ENCODE data around the gene GRK5.

The GRK5 gene

DNA sequence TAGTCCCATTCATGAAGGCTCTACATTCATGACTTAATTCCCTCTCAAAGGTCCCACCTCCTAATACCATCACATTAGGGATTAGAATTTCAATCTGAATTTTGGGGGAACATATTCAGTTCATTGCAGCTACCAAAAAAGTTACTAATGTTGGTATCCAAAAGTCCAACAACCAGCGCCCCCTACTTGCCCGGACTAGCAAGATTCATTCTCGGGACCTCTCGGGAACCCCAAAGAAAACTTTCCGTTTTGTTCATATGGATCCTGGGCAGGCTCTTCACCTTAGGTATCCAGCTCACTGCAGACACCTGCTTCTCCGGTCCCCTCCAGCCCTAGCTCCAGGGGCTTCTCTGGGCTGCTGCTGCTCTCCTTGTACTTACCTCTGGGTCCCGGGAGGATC lies 8.9 kb upstream of the GRK5 start:
- peak; percentile 37 for DNase-seq (ENCODE audit: low spot score)

DNA sequence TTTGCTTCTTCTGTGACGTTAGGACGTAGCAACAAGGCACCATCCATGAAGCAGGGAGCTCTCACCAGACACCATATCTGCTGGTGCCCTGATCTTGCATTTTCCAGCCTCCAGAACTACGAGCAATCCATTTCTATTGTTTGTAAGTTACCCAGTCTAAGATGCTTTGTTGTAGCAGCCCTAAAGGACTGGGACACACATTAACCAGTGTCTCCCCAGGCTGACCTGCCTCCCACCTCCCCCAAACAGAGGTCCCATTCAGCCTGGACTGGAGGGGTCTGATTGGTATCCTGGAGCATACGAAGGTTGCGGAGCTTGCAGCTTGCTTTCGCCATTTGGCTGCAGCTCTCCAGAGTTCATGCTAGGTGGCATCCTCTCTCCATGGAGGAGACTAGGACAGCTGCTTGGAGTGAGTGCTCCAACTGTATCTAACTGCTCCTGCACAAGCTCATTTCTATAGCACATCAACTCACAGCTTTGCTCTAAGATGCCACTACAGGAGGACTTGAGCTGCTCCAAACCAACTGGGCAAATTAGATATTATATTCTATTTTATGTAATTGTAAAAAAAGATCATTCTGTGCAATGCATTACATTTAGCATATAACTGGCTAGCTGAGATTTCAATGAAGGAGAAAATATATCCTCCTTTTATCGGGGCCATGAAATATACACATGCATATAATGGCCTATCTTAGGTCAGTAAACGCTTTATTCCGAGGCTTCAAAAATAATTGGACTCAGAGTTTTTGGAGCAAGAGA lies 8.0 kb upstream of the GRK5 start:
- DNase-seq (ENCODE audit: low spot score): peak; percentile 39

GRCh38 chr10:119201233-119201632 lies 6.1 kb upstream of the GRK5 start:
- no peak for DNase-seq (ENCODE audit: low spot score)

GRCh38 chr10:119203006-119203405 lies 4.4 kb upstream of the GRK5 start:
- DNase-seq (ENCODE audit: low spot score): no peak

GRCh38 chr10:119205894-119206602 lies 1.3 kb upstream of the GRK5 start:
- DNase-seq (ENCODE audit: low spot score): peak; percentile 63

DNA sequence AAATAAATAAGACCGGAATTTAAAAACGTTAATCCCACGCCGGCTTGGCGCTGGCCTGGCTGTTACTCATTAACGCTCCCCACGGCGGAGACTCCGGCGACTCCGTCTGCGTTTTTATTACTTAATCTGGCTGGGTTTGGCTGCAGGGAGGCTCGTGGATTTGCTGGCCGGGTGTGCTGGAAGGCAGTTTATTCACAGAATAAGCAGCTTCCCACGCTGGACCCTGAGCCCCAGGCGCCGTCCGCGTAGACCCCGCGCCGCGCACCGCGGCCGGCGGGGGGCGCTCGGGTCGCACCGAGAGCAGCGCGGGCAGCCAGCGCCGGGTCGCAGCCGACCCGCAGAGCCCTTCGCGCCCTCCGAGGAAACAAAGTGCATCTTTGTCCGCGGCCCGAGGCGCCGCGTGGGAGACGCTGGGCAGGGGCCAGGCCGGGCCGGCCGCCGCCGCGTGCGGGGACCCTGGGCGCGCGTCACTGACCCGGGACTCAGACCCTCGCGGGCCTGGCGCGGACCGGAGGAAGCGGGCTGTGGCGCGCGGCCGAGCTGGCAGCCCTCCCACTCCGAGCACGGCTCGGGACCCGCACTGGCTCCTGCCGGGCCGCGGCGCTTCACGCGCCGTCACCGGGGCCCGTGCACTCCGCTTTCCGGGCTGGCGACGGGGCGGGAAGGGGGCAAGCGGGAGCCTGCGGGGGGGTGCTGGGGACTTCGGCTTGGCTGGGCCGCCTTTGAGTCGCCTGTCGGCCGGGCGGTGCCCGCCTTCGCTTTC lies 587 bp upstream of the GRK5 start:
- DNase-seq (ENCODE audit: low spot score): peak; percentile 86

- peak; percentile 20 for DNase-seq (ENCODE audit: low spot score)
Observed at GRCh38 chr10:119207713-119208552, 562 bp downstream of the GRK5 start.

DNA sequence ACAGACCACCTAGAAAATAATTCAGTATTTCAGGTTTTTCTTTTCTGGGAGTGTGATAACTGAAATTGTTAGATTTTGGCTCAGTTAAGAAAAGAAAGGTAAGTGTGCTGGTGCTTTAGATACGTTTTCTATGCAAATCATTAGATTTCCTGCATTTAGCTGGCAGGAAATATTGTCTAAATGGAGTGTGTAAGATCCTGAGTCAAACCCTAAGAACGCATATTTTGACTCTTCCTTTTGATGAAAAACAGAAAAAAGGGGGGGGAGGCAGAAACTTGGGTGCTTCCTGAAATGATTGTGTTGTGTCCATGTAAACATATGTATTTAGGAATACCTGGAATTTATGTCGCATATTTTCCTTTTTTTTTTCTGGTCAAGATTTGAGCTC lies 1.2 kb downstream of the GRK5 start:
- peak; percentile 15 for DNase-seq (ENCODE audit: low spot score)

- DNase-seq (ENCODE audit: low spot score): peak; percentile 60
Observed at GRCh38 chr10:119209035-119209735, 1.8 kb downstream of the GRK5 start.

DNA sequence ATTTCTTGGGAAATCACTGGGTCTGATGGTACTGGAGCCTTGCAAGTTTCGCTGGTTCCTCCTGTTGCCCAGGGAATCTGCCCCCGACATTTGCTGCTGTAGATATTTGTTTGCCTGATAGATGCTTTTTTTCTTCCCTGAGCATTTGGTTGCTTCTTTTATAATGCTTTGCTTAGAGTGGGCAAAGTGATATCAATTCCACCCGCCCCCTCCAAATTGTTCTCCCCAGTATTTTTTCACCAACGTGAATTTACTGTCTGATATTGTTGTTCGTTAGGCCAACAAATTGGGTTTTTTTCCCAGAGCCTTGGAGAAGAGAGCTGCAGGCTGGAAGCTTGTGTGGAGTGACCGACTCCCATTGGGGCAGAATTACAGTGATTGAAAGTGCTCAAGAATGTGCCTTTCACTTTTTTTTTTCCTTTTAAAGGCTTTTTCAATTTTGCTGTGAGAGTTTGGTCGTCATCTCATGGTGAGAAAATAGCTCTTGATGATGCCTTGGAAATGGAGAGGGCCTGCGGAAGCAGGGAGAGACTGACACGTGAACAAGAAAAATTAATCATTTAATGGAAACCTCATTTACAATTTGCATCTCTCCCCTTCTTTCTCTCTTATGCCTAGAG lies 2.5 kb downstream of the GRK5 start:
- no peak for DNase-seq (ENCODE audit: low spot score)

DNA sequence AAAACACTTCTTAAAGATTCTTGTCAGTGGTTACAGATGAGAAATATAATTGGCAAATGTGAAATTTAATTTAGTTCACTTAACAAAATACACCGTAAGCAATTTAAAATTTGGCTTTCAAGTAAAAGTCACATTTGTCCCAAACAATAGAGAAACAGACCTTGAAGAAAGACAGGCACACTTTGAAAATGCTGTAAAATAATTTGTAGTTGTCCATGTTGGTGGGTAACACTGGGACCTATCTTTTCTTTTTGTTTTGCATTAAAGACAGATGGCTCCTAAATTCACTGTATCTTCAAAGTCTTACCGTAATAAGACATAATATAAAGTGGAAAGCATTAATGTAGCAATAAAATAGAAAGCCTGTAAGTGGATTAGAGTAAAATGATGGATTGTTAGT lies 3.3 kb downstream of the GRK5 start:
- no peak for DNase-seq (ENCODE audit: low spot score)

- no peak for DNase-seq (ENCODE audit: low spot score)
Observed at GRCh38 chr10:119211176-119211575, 3.8 kb downstream of the GRK5 start.

DNA sequence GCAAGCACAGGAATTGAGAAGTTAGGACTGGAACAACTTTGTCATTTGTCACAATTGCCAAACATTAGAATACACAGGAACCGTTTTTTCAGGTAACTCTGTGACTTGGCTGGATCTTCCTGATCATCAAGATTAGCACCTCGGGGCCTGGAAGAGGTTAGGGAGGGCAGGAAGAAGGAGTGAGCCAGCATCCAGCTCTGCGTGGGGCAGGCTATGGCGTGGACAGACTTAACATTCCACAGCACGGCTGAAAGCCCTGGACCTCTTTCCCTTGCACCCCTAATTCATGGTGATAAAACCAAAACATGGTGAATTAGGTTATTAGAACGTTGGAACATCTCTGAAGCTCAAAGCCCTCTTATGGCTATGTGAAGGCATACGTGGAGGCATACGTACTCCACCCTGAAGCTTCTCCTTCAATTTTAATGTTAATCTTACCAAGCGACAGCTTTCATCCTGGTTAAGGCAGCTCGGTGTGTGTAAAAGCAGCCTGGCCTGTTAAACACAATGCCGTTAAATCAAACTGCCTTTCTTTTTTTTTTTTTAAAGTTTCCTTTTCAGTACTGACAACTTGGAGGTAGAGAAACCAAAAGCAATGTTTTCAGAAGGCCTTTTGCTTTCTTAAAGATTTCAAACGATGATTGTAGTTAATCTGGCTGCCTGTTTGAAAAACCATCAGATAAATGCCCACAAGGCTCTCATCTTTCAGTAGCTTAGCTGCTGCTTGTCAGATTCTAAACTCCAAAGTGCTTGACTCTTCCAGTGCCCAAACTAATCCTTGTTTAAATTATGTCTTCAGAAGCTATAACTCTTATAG lies 4.5 kb downstream of the GRK5 start:
- no peak for DNase-seq (ENCODE audit: low spot score)

- DNase-seq (ENCODE audit: low spot score): no peak
Observed at GRCh38 chr10:119215371-119215770, 8.0 kb downstream of the GRK5 start.

DNA sequence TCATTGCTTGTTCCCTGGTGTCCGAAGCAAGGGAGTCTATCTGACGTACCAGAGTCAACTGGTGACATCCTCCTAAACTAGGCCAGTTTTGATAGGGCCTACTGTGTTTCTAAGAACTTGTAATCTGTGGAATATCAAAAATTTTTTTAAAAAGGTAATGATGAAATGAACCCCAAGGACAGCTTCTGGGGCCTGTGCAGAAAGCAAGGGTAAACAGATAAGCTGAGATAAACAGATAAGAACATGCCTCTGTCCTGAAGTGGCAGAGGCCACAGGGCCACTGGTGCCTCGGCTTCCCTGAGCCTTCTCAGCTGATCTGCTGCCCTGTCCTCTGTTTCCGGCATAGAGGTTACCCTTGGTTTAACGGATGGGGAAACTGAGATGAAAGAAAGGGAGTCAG lies 8.8 kb downstream of the GRK5 start:
- DNase-seq (ENCODE audit: low spot score): no peak

DNA sequence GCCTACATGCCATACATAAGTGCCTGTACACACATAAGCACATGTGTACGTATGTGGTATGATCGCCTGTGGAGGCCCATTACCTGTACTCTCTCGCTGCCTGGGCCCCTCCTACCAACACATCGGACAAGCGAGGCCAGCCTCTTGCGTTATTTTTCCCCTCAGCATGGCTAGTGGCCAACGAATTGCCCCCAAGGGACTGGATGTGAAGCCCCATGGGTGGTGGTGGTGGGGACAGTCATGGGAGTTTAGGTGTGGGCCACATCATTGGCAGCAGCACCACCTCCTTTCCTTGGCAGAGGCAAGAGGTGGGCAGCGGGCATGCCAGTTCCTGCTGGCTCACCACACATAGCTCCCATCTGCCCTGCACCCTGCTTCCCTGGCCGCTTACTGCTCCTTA lies 10.0 kb downstream of the GRK5 start:
- no peak for DNase-seq (ENCODE audit: low spot score)

DNA sequence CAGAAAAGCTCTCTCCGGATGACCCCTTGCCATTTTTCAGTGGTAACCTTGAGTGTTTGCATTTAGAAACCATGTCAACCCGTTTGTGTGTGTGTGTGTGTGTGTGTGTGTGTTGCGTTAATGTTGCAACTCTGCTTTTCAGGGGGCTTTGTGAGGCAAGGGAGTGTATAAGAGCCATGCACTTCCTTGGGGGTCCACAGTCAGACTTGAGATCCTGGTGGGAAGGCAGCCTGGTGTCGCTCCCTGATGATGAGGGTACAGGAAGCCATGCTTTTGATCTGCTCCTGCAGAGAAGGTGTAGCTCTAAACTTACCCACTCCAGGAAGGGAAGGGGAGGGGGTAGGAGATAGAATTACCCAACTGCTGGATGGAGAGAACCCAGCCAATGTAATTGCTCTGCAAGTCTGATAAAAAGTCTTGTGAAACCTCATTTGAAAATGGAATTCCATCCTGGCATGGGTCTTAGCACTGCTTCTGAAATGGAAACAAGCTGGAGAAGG lies 10.7 kb downstream of the GRK5 start:
- DNase-seq (ENCODE audit: low spot score): no peak

GRCh38 chr10:119219871-119220270 lies 12.5 kb downstream of the GRK5 start:
- no peak for DNase-seq (ENCODE audit: low spot score)

- DNase-seq (ENCODE audit: low spot score): no peak
Observed at GRCh38 chr10:119221201-119221600, 13.8 kb downstream of the GRK5 start.

- DNase-seq (ENCODE audit: low spot score): no peak
Observed at GRCh38 chr10:119221666-119222065, 14.3 kb downstream of the GRK5 start.
